Psoas muscle (tissue), 8 donors: ENCODE measurements around the gene DEK. TPM values are rescaled to one million over a fixed set of nuclear protein-coding genes. Genes with fewer than 3 reads are reported as not detected.

Experiments used
- ATAC-seq, 4 donors: fragments of 200-7000 bp; cut with Tn5 transposase; one replicate each; pipeline ENCODE4 v1.9.1; 2020; ENCODE audit warnings: moderate library complexity in 3 of 4, mild to moderate bottlenecking in 2 of 4
- DNase-seq, 2 donors: peaks; one replicate each; pipeline ENCODE4 v3.0.0-alpha.2; 2020
- H3K27ac ChIP-seq: fragments of 200-600 bp; one replicate; pipeline ENCODE4 v1.8.0; 2022
- H3K27me3 ChIP-seq, 3 donors: fragments of 200-600 bp in 1 of 3; one replicate each; pipeline versions ENCODE4 v1.6.1 to v1.8.0; 2013 to 2022; ENCODE audit warnings: low read length in 2 of 3, mild to moderate bottlenecking in 2 of 3, moderate library complexity in 1 of 3; ENCODE audit not compliant: insufficient read depth in 3 of 3
- H3K36me3 ChIP-seq, 2 donors: fragments of 200-600 bp in 1 of 2; one replicate each; pipeline versions ENCODE4 v1.6.1 to v1.8.0; 2013 to 2022; ENCODE audit warnings: low read depth in 1 of 2, mild to moderate bottlenecking in 1 of 2, moderate library complexity in 1 of 2; ENCODE audit not compliant: insufficient read depth in 1 of 2
- H3K4me1 ChIP-seq: fragments of 200-600 bp; one replicate; pipeline ENCODE4 v1.8.0; 2022
- H3K4me3 ChIP-seq: fragments of 200-600 bp; one replicate; pipeline ENCODE4 v1.8.0; 2022; ENCODE audit warnings: mild to moderate bottlenecking
- H3K9me3 ChIP-seq: fragments of 200-600 bp; one replicate; pipeline ENCODE4 v1.8.0; 2022
- WGBS, 3 donors: extraction: QIAGEN DNeasy Blood & Tissue Kit; methylation state at CpG; one replicate each; pipeline versions ENCODE4 v1.1.6 to v1.1.7; 2013; 5-methylcytosine and 5-hydroxymethylcytosine counted together
- intact Hi-C, 2 donors: fragments of 100-400 bp; cut with DNase I; formaldehyde crosslinking; loops; one replicate each; pipeline versions ENCODE4 v1.11.0 to v1.14.2; 2022
- polyA plus RNA-seq, 3 donors: library from polyadenylated mRNA; stranded (reverse); fragments of 200-250 nt; gene quantifications; one replicate each; pipeline ENCODE4 v1.2.3, GENCODE V29; 2013
- total RNA-seq, 4 donors: library from RNA; stranded (reverse); fragmentation: NEBNext Ultra II Directional in 2 of 4; extraction: Animal tissue kit (Norgen Biotek cat#: 25700) in 2 of 4; gene quantifications; one replicate each; pipeline versions ENCODE4 v1.2.1 to v1.2.4, GENCODE V29; 2021 to 2023
- TF ChIP-seq, protein P1 (sequence below): fragments of 200-600 bp; IDR thresholded peaks from one replicate; pipeline ENCODE4 v1.8.0; 2022; ENCODE audit warnings: antibody characterized with exemption
- donor health status: healthy with polysubstance abuse.
- donor health status: DM: no; HTN: no; CAD: no; lungs with moderate emphysema.
- donor health status: Bipolar disorder and iron deficiency.
- donor health status: healthy.
- donor health status: DM: yes; HTN: yes; CAD: no.
- donor health status: DM: no; HTN: no; CAD: no.
- donor health status: DM: no; HTN: no; CAD: no.
- donor health status: DM: yes; HTN: yes; CAD: no.

DEK gene
- total and polyA plus RNA-seq, 7 donors = 28.7 to 91.0 (median 66.1) TPM

- 2 to 3% (median 2%) methylated on average over 39 to 67 of the region's 67 CpGs for WGBS, 3 donors
- Histone ChIP-seq H3K4me3 (peak overlapping the region; percentile 77), H3K27me3 (no peaks in the 10 kb centered on the region), H3K4me1 (peaks cover 20% of the 10 kb centered on the region), H3K9me3 (no peaks in the 10 kb centered on the region), H3K36me3 (no peaks in the 10 kb centered on the region), H3K27ac (peak overlapping the region; percentile 64)
- TF ChIP-seq, protein P1, sequence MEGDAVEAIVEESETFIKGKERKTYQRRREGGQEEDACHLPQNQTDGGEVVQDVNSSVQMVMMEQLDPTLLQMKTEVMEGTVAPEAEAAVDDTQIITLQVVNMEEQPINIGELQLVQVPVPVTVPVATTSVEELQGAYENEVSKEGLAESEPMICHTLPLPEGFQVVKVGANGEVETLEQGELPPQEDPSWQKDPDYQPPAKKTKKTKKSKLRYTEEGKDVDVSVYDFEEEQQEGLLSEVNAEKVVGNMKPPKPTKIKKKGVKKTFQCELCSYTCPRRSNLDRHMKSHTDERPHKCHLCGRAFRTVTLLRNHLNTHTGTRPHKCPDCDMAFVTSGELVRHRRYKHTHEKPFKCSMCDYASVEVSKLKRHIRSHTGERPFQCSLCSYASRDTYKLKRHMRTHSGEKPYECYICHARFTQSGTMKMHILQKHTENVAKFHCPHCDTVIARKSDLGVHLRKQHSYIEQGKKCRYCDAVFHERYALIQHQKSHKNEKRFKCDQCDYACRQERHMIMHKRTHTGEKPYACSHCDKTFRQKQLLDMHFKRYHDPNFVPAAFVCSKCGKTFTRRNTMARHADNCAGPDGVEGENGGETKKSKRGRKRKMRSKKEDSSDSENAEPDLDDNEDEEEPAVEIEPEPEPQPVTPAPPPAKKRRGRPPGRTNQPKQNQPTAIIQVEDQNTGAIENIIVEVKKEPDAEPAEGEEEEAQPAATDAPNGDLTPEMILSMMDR = no peak
- ATAC-seq = peak; percentile 70 to 84 (median 75)
- intact Hi-C loops = no loop called here
- peak; percentile 30 to 55 for DNase-seq
Measured at GRCh38 chr6:18277237-18278006, 13.1 kb upstream of the DEK start.

DNA sequence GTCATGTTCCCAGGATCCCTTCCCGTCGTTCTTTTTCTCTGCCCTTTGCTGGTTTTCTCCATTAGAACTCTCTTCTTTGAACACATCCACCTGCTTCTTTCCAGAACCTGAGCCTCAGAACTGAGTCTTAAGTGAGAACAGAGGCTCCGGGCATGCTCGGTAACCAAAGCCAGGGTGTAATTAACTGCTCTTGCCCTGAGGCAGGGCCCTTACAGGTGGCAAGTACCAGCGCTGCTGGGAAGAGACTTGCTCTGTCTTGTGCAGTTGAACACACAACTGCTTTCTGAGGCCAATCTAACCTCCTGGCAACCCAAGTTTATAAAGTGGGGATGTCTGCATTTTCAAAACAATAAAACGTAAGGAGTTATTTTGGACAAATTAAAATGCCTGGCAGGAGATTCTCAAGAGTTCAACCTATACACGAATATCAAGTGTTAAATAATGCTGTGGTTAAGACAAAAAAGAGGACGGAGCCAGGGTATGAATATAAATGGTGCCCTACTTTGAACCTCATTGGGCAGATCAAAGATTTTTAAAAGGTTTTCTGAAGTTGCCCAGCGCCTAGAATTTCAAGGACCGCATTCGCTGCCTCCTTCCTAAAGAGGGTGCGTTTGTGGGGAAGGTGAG lies 12.4 kb upstream of the DEK start:
- TF ChIP-seq, protein P1 = no peak
- intact Hi-C loops = no loop called here
- no peak for DNase-seq
- Histone ChIP-seq H3K27me3 (no peaks in the 10 kb centered on the region), H3K36me3 (no peaks in the 10 kb centered on the region), H3K27ac (peak overlapping the region; percentile 64), H3K4me3 (peak overlapping the region; percentile 77), H3K9me3 (no peaks in the 10 kb centered on the region), H3K4me1 (peaks cover 20% of the 10 kb centered on the region)
- WGBS, 3 donors = 23 to 27% (median 25%) methylated on average over 12 of the region's 12 CpGs
- ATAC-seq = peak in 2 of 4 donors; percentile 38 to 42

DNA sequence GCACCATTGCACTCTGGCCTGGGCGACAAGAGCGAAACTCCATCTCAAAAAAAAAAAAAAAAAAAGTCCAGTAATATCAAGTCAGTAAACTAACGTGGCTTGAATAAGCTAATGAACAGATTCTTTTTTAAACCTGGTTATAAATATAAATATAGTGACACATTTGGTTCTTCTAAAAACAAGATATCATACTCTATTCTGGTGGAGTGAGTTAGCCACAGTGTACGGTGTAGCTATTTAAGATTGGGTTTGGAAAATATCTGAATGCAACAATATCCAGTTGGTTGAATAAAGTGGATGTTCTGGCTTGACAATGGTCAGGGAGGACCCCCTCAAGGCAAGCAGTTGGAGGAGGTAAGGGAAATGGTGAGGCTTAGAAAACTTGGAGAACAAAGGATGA lies 5.9 kb upstream of the DEK start:
- H3K4me3 ChIP-seq = no peak overlapping the region
- no peaks in the 10 kb centered on the region for H3K36me3 ChIP-seq
- TF ChIP-seq, protein P1 = no peak
- WGBS, 3 donors = 60 to 90% (median 62%) methylated on average over 4 of the region's 4 CpGs
- DNase-seq = no peak
- peak overlapping the region; percentile 39 for H3K27ac ChIP-seq
- ATAC-seq = peak in 3 of 4 donors; percentile 68 to 78 (median 75)
- intact Hi-C loops = no loop called here
- peaks cover 11% of the 10 kb centered on the region for H3K4me1 ChIP-seq
- no peaks in the 10 kb centered on the region for H3K9me3 ChIP-seq
- no peaks in the 10 kb centered on the region for H3K27me3 ChIP-seq

- ATAC-seq = peak in 3 of 4 donors; percentile 2 to 52 (median 36)
- TF ChIP-seq, protein P1 = no peak
- Histone ChIP-seq H3K4me1 (peaks cover 11% of the 10 kb centered on the region), H3K27me3 (no peaks in the 10 kb centered on the region), H3K36me3 (no peaks in the 10 kb centered on the region), H3K27ac (peak overlapping the region; percentile 21), H3K4me3 (no peak overlapping the region), H3K9me3 (no peaks in the 10 kb centered on the region)
- intact Hi-C loops = loop anchor here in 1 of 2 donors (5.0 kb wide), 1 partner anchor 113 kb away; no protein-coding TSS in a partner anchor
- 41 to 57% (median 49%) methylated on average over 10 of the region's 10 CpGs for WGBS, 3 donors
- no peak for DNase-seq
Measured at GRCh38 chr6:18269717-18270116, 5.4 kb upstream of the DEK start.
